Karpas-422 (cell line): ENCODE measurements around the gene HNRNPD. TPM values are rescaled to one million over a fixed set of nuclear protein-coding genes. Genes with fewer than 3 reads are reported as not detected.
"Not testable (repeated sequence)": the region's sequence is repeated elsewhere in the genome, so short reads cannot be mapped to it uniquely, and the experiment has no call there.

Experiments used
- DNase-seq: peaks from one replicate; pipeline ENCODE4 v3.0.0-alpha.2; 2015
- H2AFZ ChIP-seq: fragments of 200-600 bp; sonication (generic); 2 replicates; pipeline ENCODE4 v1.6.1; 2014; ENCODE audit warnings: antibody characterized with exemption, low read length, mixed read lengths
- H3K27ac ChIP-seq: fragments of 200-600 bp; sonication (generic); 2 replicates; pipeline ENCODE4 v1.5.1; 2014; ENCODE audit warnings: mild to moderate bottlenecking, low read length, moderate library complexity
- H3K27me3 ChIP-seq: fragments of 200-600 bp; sonication (generic); 2 replicates; pipeline ENCODE4 v1.6.1; 2014; ENCODE audit warnings: low read length, mixed read lengths
- H3K36me3 ChIP-seq: fragments of 200-600 bp; sonication (generic); 2 replicates; pipeline ENCODE4 v1.6.1; 2014; ENCODE audit warnings: low read length, mixed read lengths; ENCODE audit not compliant: insufficient read depth
- H3K4me1 ChIP-seq: fragments of 200-600 bp; sonication (generic); 2 replicates; pipeline ENCODE4 v1.6.1; 2014; ENCODE audit warnings: mild to moderate bottlenecking, low read length, mixed read lengths
- H3K4me2 ChIP-seq: fragments of 200-600 bp; sonication (generic); 2 replicates; pipeline ENCODE4 v1.6.1; 2014; ENCODE audit warnings: low read length, low read depth, mild to moderate bottlenecking; ENCODE audit not compliant: poor library complexity, severe bottlenecking
- H3K4me3 ChIP-seq: fragments of 200-600 bp; sonication (generic); 2 replicates; pipeline ENCODE4 v1.5.1; 2014; ENCODE audit warnings: mild to moderate bottlenecking, antibody characterized with exemption, low read length, mixed read lengths
- H3K79me2 ChIP-seq: fragments of 200-600 bp; sonication (generic); 2 replicates; pipeline ENCODE4 v1.6.1; 2014; ENCODE audit warnings: mild to moderate bottlenecking, low read length, mixed read lengths
- H3K9ac ChIP-seq: fragments of 200-600 bp; sonication (generic); 2 replicates; pipeline ENCODE4 v1.6.0; 2014; ENCODE audit warnings: low read length
- H3K9me2 ChIP-seq: fragments of 200-600 bp; sonication (generic), shearing (Covaris generic); replicated peaks from 2 replicates; pipeline ENCODE4 v1.6.0; 2014; ENCODE audit warnings: mild to moderate bottlenecking, low read length, moderate library complexity; ENCODE audit not compliant: insufficient read depth
- H3K9me3 ChIP-seq: fragments of 300-700, 200-600 bp; sonication (generic); 2 replicates; pipeline ENCODE4 v1.6.1; 2014; ENCODE audit warnings: low read length, mixed read lengths
- H4K20me1 ChIP-seq: fragments of 200-600 bp; sonication (generic); 2 replicates; pipeline ENCODE4 v1.6.1; 2014; ENCODE audit warnings: mild to moderate bottlenecking, antibody characterized with exemption, low read length, low read depth; ENCODE audit not compliant: insufficient read depth
- total RNA-seq: library from RNA; depleted of rRNA; stranded (reverse); fragments of >200 nt; shearing (Covaris generic); gene quantifications from 2 replicates; pipeline ENCODE4 v1.2.3, GENCODE V29; 2014; ENCODE audit warnings: low replicate concordance

HNRNPD gene
- total RNA-seq, 1 experiment from 2014 or later: 64.1 TPM

DNA sequence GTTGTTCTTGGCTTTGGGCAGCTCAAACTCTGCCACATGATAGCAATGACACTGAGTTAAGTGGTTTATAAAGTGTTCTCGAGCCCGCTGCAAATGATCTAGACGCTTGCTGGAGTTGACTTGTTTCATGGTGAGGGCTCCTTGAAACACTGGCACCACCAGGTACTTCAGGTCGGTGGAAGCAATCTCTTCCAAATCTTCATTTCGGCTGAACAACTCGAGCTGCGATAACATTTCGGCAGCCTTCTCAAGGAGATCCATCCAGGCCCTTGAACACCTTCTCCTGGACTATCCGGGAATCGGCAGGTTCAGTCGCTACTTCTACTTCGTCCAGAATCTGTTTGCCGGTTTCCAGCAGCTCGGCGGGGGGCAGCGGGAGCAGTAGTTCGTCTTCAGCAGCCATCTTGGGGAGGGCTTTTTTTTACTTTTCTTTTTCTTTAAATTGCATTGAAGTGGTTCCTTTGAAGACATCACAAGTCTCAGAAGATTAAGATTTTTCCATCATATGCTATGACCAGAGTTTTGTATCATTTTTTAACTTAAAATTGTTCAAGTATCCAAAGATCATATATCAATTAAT, 28.5 kb upstream of the HNRNPD start:
- Histone ChIP-seq H3K9me3 (no peaks in the 10 kb centered on the region), H3K79me2 (no peaks in the 10 kb centered on the region), H3K9ac (no peak overlapping the region), H3K4me3 (no peak overlapping the region), H3K36me3 (no peaks in the 10 kb centered on the region), H4K20me1 (no peaks in the 10 kb centered on the region), H3K27me3 (no peaks in the 10 kb centered on the region), H3K4me2 (no peak overlapping the region), H3K27ac (no peak overlapping the region), H2AFZ (no peak overlapping the region), H3K9me2 (no peaks in the 10 kb centered on the region), H3K4me1 (no peaks in the 10 kb centered on the region)
- DNase-seq: no peak

GRCh38 chr4:82401600-82401999, 27.8 kb upstream of the HNRNPD start:
- H4K20me1 ChIP-seq: no peaks in the 10 kb centered on the region
- no peak overlapping the region for H3K27ac ChIP-seq
- no peaks in the 10 kb centered on the region for H3K4me1 ChIP-seq
- H3K27me3 ChIP-seq: no peaks in the 10 kb centered on the region
- H2AFZ ChIP-seq: no peak overlapping the region
- H3K9me3 ChIP-seq: no peaks in the 10 kb centered on the region
- H3K4me2 ChIP-seq: no peak overlapping the region
- no peaks in the 10 kb centered on the region for H3K36me3 ChIP-seq
- H3K79me2 ChIP-seq: no peaks in the 10 kb centered on the region
- no peak for DNase-seq
- no peaks in the 10 kb centered on the region for H3K9me2 ChIP-seq
- H3K4me3 ChIP-seq: no peak overlapping the region
- no peak overlapping the region for H3K9ac ChIP-seq

- Histone ChIP-seq H3K4me2 (no peak overlapping the region), H3K4me3 (no peak overlapping the region), H3K27me3 (no peaks in the 10 kb centered on the region), H3K9me2 (no peaks in the 10 kb centered on the region), H2AFZ (no peak overlapping the region), H3K36me3 (no peaks in the 10 kb centered on the region), H3K79me2 (no peaks in the 10 kb centered on the region), H3K9me3 (no peaks in the 10 kb centered on the region), H4K20me1 (no peaks in the 10 kb centered on the region), H3K4me1 (no peaks in the 10 kb centered on the region), H3K9ac (no peak overlapping the region), H3K27ac (no peak overlapping the region)
- DNase-seq: no peak
Observed at GRCh38 chr4:82398263-82398662, 24.5 kb upstream of the HNRNPD start.

- Histone ChIP-seq H3K9ac (no peak overlapping the region), H2AFZ (no peak overlapping the region), H3K4me3 (no peak overlapping the region), H3K9me2 (no peaks in the 10 kb centered on the region), H3K4me1 (no peaks in the 10 kb centered on the region), H3K27me3 (no peaks in the 10 kb centered on the region), H3K4me2 (no peak overlapping the region), H3K79me2 (no peaks in the 10 kb centered on the region), H3K27ac (no peak overlapping the region), H3K36me3 (no peaks in the 10 kb centered on the region), H4K20me1 (no peaks in the 10 kb centered on the region), H3K9me3 (no peaks in the 10 kb centered on the region)
- no peak for DNase-seq
Observed at GRCh38 chr4:82397527-82397926, 23.7 kb upstream of the HNRNPD start.

- Histone ChIP-seq H3K9me2 (no peaks in the 10 kb centered on the region), H2AFZ (no peak overlapping the region)
Observed at GRCh38 chr4:82394896-82395295, 21.1 kb upstream of the HNRNPD start.

DNA sequence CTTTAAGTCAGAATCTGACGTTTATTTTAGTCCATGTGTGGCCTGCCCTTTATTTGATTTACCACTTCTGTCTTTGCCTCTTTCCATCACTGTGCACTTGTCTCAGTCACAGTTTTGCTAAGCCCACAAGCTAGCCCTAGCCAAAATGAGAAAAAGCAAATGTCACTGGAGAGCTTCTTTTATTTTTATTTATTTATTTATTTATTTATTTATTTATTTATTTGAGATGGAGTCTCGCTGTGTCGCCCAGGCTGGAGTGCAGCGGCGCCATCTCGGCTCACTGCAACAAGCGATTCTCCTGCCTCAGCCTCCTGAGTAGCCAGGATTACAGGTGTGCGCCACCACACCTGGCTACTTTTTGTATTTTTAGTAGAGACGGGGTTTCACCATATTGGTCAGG, 16.3 kb upstream of the HNRNPD start:
- not testable (repeated sequence) for H4K20me1 ChIP-seq, H3K4me2 ChIP-seq, H3K36me3 ChIP-seq, H3K4me3 ChIP-seq, H3K9me2 ChIP-seq, H3K4me1 ChIP-seq, H2AFZ ChIP-seq, H3K79me2 ChIP-seq, H3K27me3 ChIP-seq, DNase-seq, H3K9me3 ChIP-seq, H3K9ac ChIP-seq, H3K27ac ChIP-seq

More at GRCh38 chr4:82394896-82395295, 21.1 kb upstream of the HNRNPD start:
- Histone ChIP-seq H3K27ac (no peak overlapping the region), H3K79me2 (no peaks in the 10 kb centered on the region), H3K27me3 (no peaks in the 10 kb centered on the region), H3K4me3 (no peak overlapping the region), H4K20me1 (no peaks in the 10 kb centered on the region), H3K36me3 (no peaks in the 10 kb centered on the region), H3K9ac (no peak overlapping the region), H3K4me1 (no peaks in the 10 kb centered on the region), H3K9me3 (no peaks in the 10 kb centered on the region), H3K4me2 (no peak overlapping the region)
- DNase-seq: no peak

DNA sequence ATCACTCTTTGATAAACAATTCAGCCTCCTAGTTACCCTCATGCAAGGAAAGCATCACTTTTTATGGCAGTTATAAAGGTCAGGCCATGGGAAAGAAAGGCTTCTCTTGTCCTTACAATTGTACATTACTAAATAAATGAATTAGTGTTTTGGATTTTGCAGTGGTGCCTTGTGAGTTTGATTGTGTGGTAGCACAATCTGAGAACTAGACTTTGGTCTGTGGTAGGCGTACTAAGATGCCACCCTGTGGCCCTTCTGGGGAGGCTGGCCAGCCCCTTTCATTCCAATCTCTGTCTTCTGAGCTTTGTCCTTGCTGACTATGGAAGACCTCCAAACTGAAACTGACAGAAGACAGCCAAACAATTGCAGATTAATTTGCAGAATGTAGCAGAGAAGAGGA, 14.6 kb upstream of the HNRNPD start:
- no peak overlapping the region for H2AFZ ChIP-seq
- no peak overlapping the region for H3K27ac ChIP-seq
- H3K36me3 ChIP-seq: no peaks in the 10 kb centered on the region
- DNase-seq: no peak
- no peak overlapping the region for H3K4me2 ChIP-seq
- H3K4me1 ChIP-seq: no peaks in the 10 kb centered on the region
- H3K4me3 ChIP-seq: no peak overlapping the region
- H4K20me1 ChIP-seq: no peaks in the 10 kb centered on the region
- no peaks in the 10 kb centered on the region for H3K27me3 ChIP-seq
- H3K79me2 ChIP-seq: no peaks in the 10 kb centered on the region
- H3K9me2 ChIP-seq: no peaks in the 10 kb centered on the region
- no peak overlapping the region for H3K9ac ChIP-seq
- no peaks in the 10 kb centered on the region for H3K9me3 ChIP-seq

DNA sequence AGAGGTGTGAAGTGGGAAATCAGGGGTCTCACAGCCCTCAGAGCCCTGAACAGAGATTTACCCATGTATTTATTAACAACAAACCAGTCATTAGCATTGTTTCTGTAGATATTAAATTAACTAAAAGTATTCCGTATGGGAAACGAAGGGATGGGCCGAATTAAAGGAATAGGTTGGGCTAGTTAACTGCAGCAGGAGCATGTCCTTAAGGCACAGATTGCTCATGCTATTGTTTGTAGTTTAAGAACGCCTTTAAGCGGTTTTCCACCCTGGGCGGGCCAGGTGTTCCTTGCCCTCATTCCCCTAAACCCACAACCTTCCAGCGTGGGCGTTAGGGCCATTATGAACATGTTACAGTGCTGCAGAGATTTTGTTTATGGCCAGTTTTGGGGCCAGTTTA, 12.5 kb upstream of the HNRNPD start:
- not testable (repeated sequence) for H3K36me3 ChIP-seq, H3K27ac ChIP-seq, H3K4me3 ChIP-seq, DNase-seq, H4K20me1 ChIP-seq, H3K9me3 ChIP-seq, H3K9ac ChIP-seq, H3K79me2 ChIP-seq, H2AFZ ChIP-seq, H3K27me3 ChIP-seq, H3K4me1 ChIP-seq, H3K4me2 ChIP-seq, H3K9me2 ChIP-seq

GRCh38 chr4:82382751-82383150, 9.0 kb upstream of the HNRNPD start:
- DNase-seq: no peak
- Histone ChIP-seq H3K27ac (no peak overlapping the region), H3K4me3 (no peak overlapping the region), H3K9me3 (no peaks in the 10 kb centered on the region), H3K4me2 (no peak overlapping the region), H3K36me3 (no peaks in the 10 kb centered on the region), H2AFZ (no peak overlapping the region), H3K9ac (no peak overlapping the region), H4K20me1 (no peaks in the 10 kb centered on the region), H3K4me1 (no peaks in the 10 kb centered on the region), H3K9me2 (no peaks in the 10 kb centered on the region), H3K27me3 (no peaks in the 10 kb centered on the region), H3K79me2 (no peaks in the 10 kb centered on the region)
